ENCODE results near the gene NUDT13. TPM values are rescaled to one million over a fixed set of nuclear protein-coding genes. Genes with fewer than 3 reads are reported as not detected.

NUDT13 gene
- total and polyA plus RNA-seq, 2 donors (not counting 1 experiment from before 2014, with no cell fraction given): 2.5 to 4.5 TPM

GRCh38 chr10:73073627-73074026 is 36.6 kb upstream of the NUDT13 start:
- Histone ChIP-seq H3K9ac (ENCODE audit: low read length) (no peak overlapping the region), H3K4me2 (replicated peaks; ENCODE audit: low read depth, low read length, poor library complexity, severe bottlenecking) (no peak overlapping the region), H3K27me3 (replicated peaks in 1 of 4; ENCODE audit: control extremely low read depth in 1 of 4, control insufficient read depth in 3 of 4, insufficient read depth in 4 of 4, low read length in 3 of 4) (no peaks in the 10 kb centered on the region), H3K4me3 (ENCODE audit: control extremely low read depth in 1 of 5, extremely low read depth in 1 of 5, insufficient read depth in 1 of 5, low read depth in 2 of 5, low read length in 4 of 5) (no peak overlapping the region), H3K27ac (ENCODE audit: low read length in 2 of 2) (no peak overlapping the region), H3K79me2 (ENCODE audit: control insufficient read depth, insufficient read depth, low read length) (peaks cover 16% of the 10 kb centered on the region), H4K20me1 (ENCODE audit: control insufficient read depth, insufficient read depth, low read length, poor library complexity, severe bottlenecking) (peaks cover 5% of the 10 kb centered on the region), H3K4me1 (ENCODE audit: control insufficient read depth in 2 of 2, insufficient read depth in 2 of 2, low read length in 2 of 2) (no peaks in the 10 kb centered on the region), H3K36me3 (replicated peaks in 1 of 2; ENCODE audit: control extremely low read depth in 1 of 2, control insufficient read depth in 1 of 2, extremely low read depth in 1 of 2, insufficient read depth in 2 of 2, low read length in 1 of 2) (peaks cover 11 to 33% of the 10 kb centered on the region in 2 experiments), H3K9me3 (ENCODE audit: control extremely low read depth in 1 of 3, control insufficient read depth in 2 of 3, insufficient read depth in 1 of 3, low read length in 2 of 3) (no peaks in the 10 kb centered on the region), H2AFZ (ENCODE audit: insufficient read depth, low read depth, low read length, poor library complexity, severe bottlenecking) (no peak overlapping the region)
- ChIA-PET CTCF (interaction anchor here (0.6 kb wide), 1 partner anchor 1061 kb away, joined by 3 read pairs; no protein-coding TSS in a partner anchor), POLR2A (interaction anchor here (0.6 kb wide), 1 partner anchor 85 kb away, joined by 7 read pairs; no protein-coding TSS in a partner anchor)
- Mint-ChIP-seq H3K4me3 (no peak overlapping the region), H3K27ac (no peak overlapping the region), H3K9me3 (ENCODE audit: insufficient read depth) (no peaks in the 10 kb centered on the region), H3K4me1 (peaks cover 5% of the 10 kb centered on the region), H3K27me3 (no peaks in the 10 kb centered on the region)
- intact Hi-C loops (cut with micrococcal nuclease): no loop called here
- no peak for DNase-seq
- no peak for TF ChIP-seq CTCF (IDR thresholded peaks at IDR 0.05)
- no peak for TF ChIP-seq EZH2 (IDR thresholded peaks at IDR 0.05; ENCODE audit: borderline replicate concordance, insufficient read depth, low read depth, low read length, poor library complexity, severe bottlenecking)
- ATAC-seq (ENCODE audit: low read depth): no peak

DNA sequence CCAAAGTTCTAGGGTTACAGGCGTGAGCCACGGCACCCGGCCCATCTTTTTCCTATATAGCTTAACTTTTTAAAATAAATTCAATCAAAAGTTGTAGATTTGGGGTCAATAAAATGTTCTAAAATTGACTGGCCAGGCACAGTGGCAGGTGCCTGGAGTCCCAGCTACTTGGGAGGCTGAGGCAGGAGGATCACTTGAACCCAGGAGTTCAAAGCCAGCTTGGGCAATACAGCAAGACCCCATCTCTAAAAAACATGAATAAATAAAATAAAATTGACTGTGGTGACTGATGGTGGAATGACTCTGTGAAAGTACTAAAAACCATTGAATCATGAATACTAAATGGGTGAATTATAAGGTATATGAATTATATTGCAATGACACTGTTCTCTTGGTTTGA is 34.4 kb upstream of the NUDT13 start:
- H3K4me3 ChIP-seq (ENCODE audit: control extremely low read depth in 1 of 5, extremely low read depth in 1 of 5, insufficient read depth in 1 of 5, low read depth in 2 of 5, low read length in 4 of 5): no peak overlapping the region
- peaks cover 11 to 27% of the 10 kb centered on the region in 2 experiments for H3K36me3 ChIP-seq (replicated peaks in 1 of 2; ENCODE audit: control extremely low read depth in 1 of 2, control insufficient read depth in 1 of 2, extremely low read depth in 1 of 2, insufficient read depth in 2 of 2, low read length in 1 of 2)
- H3K4me2 ChIP-seq (replicated peaks; ENCODE audit: low read depth, low read length, poor library complexity, severe bottlenecking): no peak overlapping the region
- TF ChIP-seq EZH2 (IDR thresholded peaks at IDR 0.05; ENCODE audit: borderline replicate concordance, insufficient read depth, low read depth, low read length, poor library complexity, severe bottlenecking) (no peak), CTCF (IDR thresholded peaks at IDR 0.05) (no peak)
- H3K4me3 Mint-ChIP-seq: no peak overlapping the region
- H3K9me3 ChIP-seq (ENCODE audit: control extremely low read depth in 1 of 3, control insufficient read depth in 2 of 3, insufficient read depth in 1 of 3, low read length in 2 of 3): no peaks in the 10 kb centered on the region
- H3K27ac Mint-ChIP-seq: no peak overlapping the region
- H3K9me3 Mint-ChIP-seq (ENCODE audit: insufficient read depth): no peaks in the 10 kb centered on the region
- intact Hi-C loops (cut with micrococcal nuclease): no loop called here
- no peak overlapping the region for H2AFZ ChIP-seq (ENCODE audit: insufficient read depth, low read depth, low read length, poor library complexity, severe bottlenecking)
- H3K79me2 ChIP-seq (ENCODE audit: control insufficient read depth, insufficient read depth, low read length): peaks cover 33% of the 10 kb centered on the region
- POLR2A ChIA-PET: no interaction called here
- H3K27me3 Mint-ChIP-seq: no peaks in the 10 kb centered on the region
- H3K27ac ChIP-seq (ENCODE audit: low read length in 2 of 2): no peak overlapping the region
- no CpG with 5 or more reads among the region's 3 CpGs for WGBS (ENCODE audit: insufficient coverage)
- H3K4me1 Mint-ChIP-seq: peaks cover 5% of the 10 kb centered on the region
- H4K20me1 ChIP-seq (ENCODE audit: control insufficient read depth, insufficient read depth, low read length, poor library complexity, severe bottlenecking): peaks cover 5% of the 10 kb centered on the region
- no peaks in the 10 kb centered on the region for H3K4me1 ChIP-seq (ENCODE audit: control insufficient read depth in 2 of 2, insufficient read depth in 2 of 2, low read length in 2 of 2)
- no peak overlapping the region for H3K9ac ChIP-seq (ENCODE audit: low read length)
- CTCF ChIA-PET: interaction anchor here (2.4 to 2.8 kb wide), 2 partner anchors 20 to 84 kb away, joined by 9 read pairs; partner anchors contain the start of gene P4HA1
- DNase-seq (no peak), ATAC-seq (ENCODE audit: low read depth) (no peak)
- no peaks in the 10 kb centered on the region for H3K27me3 ChIP-seq (replicated peaks in 1 of 4; ENCODE audit: control extremely low read depth in 1 of 4, control insufficient read depth in 3 of 4, insufficient read depth in 4 of 4, low read length in 3 of 4)

All from B cell (primary cell).